Breast epithelium (tissue), 3 donors: ENCODE data around the gene OSGIN1.

ENCODE experiments used
- POLR2A ChIP-seq: fragments of 450-650 bp; IDR thresholded peaks from one replicate; pipeline ENCODE4 v1.6.1; 2016; ENCODE audit warnings: antibody characterized with exemption, mild to moderate bottlenecking, moderate library complexity
- TF ChIP-seq, protein P1 (sequence below), 3 donors: fragments of 450-650 bp; IDR thresholded peaks; one replicate each; pipeline ENCODE4 v1.5.1; 2016 to 2017; ENCODE audit warnings: antibody characterized with exemption in 3 of 3, mild to moderate bottlenecking in 3 of 3, moderate library complexity in 3 of 3

DNA sequence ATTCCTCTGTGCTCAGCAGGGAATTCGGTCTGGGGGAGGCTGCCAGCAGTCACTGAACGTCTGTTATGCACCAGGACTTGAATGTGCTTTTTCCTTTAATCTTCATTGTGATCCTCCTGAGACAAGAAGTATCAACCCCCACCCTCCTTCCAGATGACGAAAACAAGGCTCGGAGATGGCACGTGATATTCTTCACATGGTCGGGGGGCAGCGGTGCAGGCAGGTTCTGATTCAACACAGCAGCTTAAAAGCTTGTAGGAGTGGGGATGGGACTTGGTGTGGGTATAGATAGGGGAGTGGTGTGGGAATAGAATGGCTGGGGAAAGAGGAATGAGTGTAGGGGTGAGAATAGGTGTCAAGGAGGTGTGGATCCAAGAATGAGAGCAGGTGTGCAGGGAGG, 21.4 kb downstream of the OSGIN1 start:
- TF ChIP-seq, protein P1, sequence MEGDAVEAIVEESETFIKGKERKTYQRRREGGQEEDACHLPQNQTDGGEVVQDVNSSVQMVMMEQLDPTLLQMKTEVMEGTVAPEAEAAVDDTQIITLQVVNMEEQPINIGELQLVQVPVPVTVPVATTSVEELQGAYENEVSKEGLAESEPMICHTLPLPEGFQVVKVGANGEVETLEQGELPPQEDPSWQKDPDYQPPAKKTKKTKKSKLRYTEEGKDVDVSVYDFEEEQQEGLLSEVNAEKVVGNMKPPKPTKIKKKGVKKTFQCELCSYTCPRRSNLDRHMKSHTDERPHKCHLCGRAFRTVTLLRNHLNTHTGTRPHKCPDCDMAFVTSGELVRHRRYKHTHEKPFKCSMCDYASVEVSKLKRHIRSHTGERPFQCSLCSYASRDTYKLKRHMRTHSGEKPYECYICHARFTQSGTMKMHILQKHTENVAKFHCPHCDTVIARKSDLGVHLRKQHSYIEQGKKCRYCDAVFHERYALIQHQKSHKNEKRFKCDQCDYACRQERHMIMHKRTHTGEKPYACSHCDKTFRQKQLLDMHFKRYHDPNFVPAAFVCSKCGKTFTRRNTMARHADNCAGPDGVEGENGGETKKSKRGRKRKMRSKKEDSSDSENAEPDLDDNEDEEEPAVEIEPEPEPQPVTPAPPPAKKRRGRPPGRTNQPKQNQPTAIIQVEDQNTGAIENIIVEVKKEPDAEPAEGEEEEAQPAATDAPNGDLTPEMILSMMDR (IDR thresholded peaks at IDR 0.05): no peak
- no peak for TF ChIP-seq POLR2A
